Measurements from ENCODE around the gene TRAPPC2L. TPM values are rescaled to one million over a fixed set of nuclear protein-coding genes. Genes with fewer than 3 reads are reported as not detected.

The TRAPPC2L gene
- 23.0 and 27.4 TPM in 2 replicates for total RNA-seq (2013; cell fraction: nucleolus; rRNA removed)
- total RNA-seq (2014; rRNA removed) (66.3 and 73.0 TPM in 2 replicates), total RNA-seq (2014; rRNA removed; fragmentation: Illumina TruSeq; extraction: Trizol) (52.8 and 56.3 TPM in 2 replicates), total RNA-seq (2021) (69.6 and 70.7 TPM in 2 replicates), polyA plus RNA-seq (2011; rRNA removed) (71.0 and 158 TPM in 2 replicates), polyA plus RNA-seq (2014; fragmentation: Illumina TruSeq; extraction: Trizol) (64.0 and 79.3 TPM in 2 replicates), polyA plus RNA-seq (2014; fragmentation: Nextera tagmentation; extraction: Ambion mirVana) (100 to 1,000 TPM; 337 to 363 TPM), polyA plus RNA-seq (2014; rRNA removed) (67.0 and 105 TPM in 2 replicates), polyA plus RNA-seq (2016; fragmentation: Nextera tagmentation; extraction: Ambion mirVana) (100 to 1,000 TPM; 189 to 221 TPM), polyA minus RNA-seq (2011; rRNA and poly(A)+ RNA removed) (28.0 and 32.8 TPM in 2 replicates), Bru-seq, nascent RNA (percentile 69 among the genes with signal in this experiment), BruChase-seq, experiment 1, labeled RNA remaining after a 6-hour chase (percentile 61 among the genes with signal in this experiment), BruChase-seq, experiment 2, labeled RNA remaining after a 2-hour chase (percentile 63 among the genes with signal in this experiment)
- 120 TPM for polyA plus RNA-seq (2011; ENCODE audit: low read depth)
- polyA plus RNA-seq (2011; cell fraction: cytosol; rRNA removed), result 97.6 and 110 TPM in 2 replicates
- polyA plus RNA-seq (2011; cell fraction: nucleus; rRNA removed), result 55.1 and 62.1 TPM in 2 replicates
- 62.8 and 86.2 TPM in 2 replicates for polyA plus RNA-seq (2012)
- polyA minus RNA-seq (2011; cell fraction: cytosol; rRNA and poly(A)+ RNA removed), result 9.6 and 15.1 TPM in 2 replicates
- polyA minus RNA-seq (2011; cell fraction: nucleus; rRNA and poly(A)+ RNA removed), result 26.0 and 35.4 TPM in 2 replicates
- long read RNA-seq, experiment 1, transcript TRAPPC2L-201 (5 exons, 2,215 nt), result major isoform, 23 of 57 reads
- long read RNA-seq, experiment 1, partial matches to known transcripts, result 1 of 57 reads
- long read RNA-seq, experiment 1, other reads (novel, unspliced or antisense), result 33 of 57 reads
- long read RNA-seq, experiment 2, transcript TRAPPC2L-201 (5 exons, 2,215 nt), result major isoform, 50 of 190 reads
- long read RNA-seq, experiment 2, partial matches to known transcripts, result 3 of 190 reads
- long read RNA-seq, experiment 2, other reads (novel, unspliced or antisense), result 128 of 190 reads

- CTCF ChIA-PET, result interaction anchor here (0.7 to 2.9 kb wide), 16 partner anchors 11 to 359 kb away, joined by 3 to 19 read pairs (median 4); partner anchors contain the start of gene APRT
- POLR2A ChIA-PET, result interaction anchor here (0.9 to 1.5 kb wide), 6 partner anchors 45 to 308 kb away, joined by 3 to 8 read pairs (median 4); partner anchors contain the start of gene APRT
- TF ChIP-seq RBBP5 (conservative IDR thresholded peaks at IDR 0.05), result no peak
- TF ChIP-seq JUND (IDR thresholded peaks at IDR 0.05; ENCODE audit: low read depth, low read length), result no peak
- no peak for TF ChIP-seq SMAD1 (IDR thresholded peaks at IDR 0.05; ENCODE audit: low read depth, partially characterized antibody)
- TF ChIP-seq SUZ12 (IDR thresholded peaks at IDR 0.05; ENCODE audit: unreplicated experiment), result no peak
- no peak for TF ChIP-seq TCF7 (IDR thresholded peaks at IDR 0.05; ENCODE audit: borderline replicate concordance)
- no peak for TF ChIP-seq ZBTB33 (IDR thresholded peaks at IDR 0.05)
- TF ChIP-seq TARDBP (IDR thresholded peaks at IDR 0.05; ENCODE audit: borderline replicate concordance), result no peak
- peak; percentile 96 for TF ChIP-seq ZBTB4 (CRISPR knock-in tag; IDR thresholded peaks at IDR 0.05)
These were observed at the start of gene TRAPPC2L, which contains the start of gene GALNS for GRCh38 chr16:88856828-88857727. Gene TRAPPC2L, plus strand, starts transcription at chr16:88857127. Its CDS starts 24 bp downstream, at chr16:88857151. Gene GALNS, minus strand, starts transcription at chr16:88856947. Its CDS starts 70 bp downstream, at chr16:88856877.

More at GRCh38 chr16:88856828-88857727, at the start of gene TRAPPC2L, which contains the start of gene GALNS:
- ATAC-seq, result peak; percentile 90
- under 1% methylated on average over 79 of the region's 87 CpGs for WGBS (ENCODE audit: insufficient coverage, insufficient replicate concordance, low lambda C conversion rate, missing lambda C conversion rate)
- intact Hi-C loops (cut with micrococcal nuclease; ENCODE audit: unreplicated experiment), result loop anchor here (1.0 to 5.0 kb wide), 3 partner anchors 45 to 120 kb away; partner anchors contain the start of gene APRT
- ChIA-PET RAD21 (ENCODE audit: unreplicated experiment) (interaction anchor here (0.8 to 1.8 kb wide), 9 partner anchors 45 to 360 kb away, joined by 3 to 14 read pairs (median 3); partner anchors contain the start of genes APRT, CDH15 and ZNF778), SMC1A (ENCODE audit: uncharacterized antibody, unreplicated experiment) (interaction anchor here (0.7 to 2.0 kb wide), 9 partner anchors 17 to 154 kb away, joined by 3 to 5 read pairs (median 3); no protein-coding TSS in a partner anchor)
- peaks cover 13% of the 10 kb centered on the region for H3K79me2 ChIP-seq (ENCODE audit: control insufficient read depth, insufficient read depth, low read length)
- peaks cover 23% of the 10 kb centered on the region for H3K4me1 ChIP-seq (ENCODE audit: control insufficient read depth, insufficient read depth, low read length)
- in situ Hi-C loops (cut with MboI), result no loop called here
- no peaks in the 10 kb centered on the region for H3K9me3 ChIP-seq (replicated peaks; ENCODE audit: control insufficient read depth, insufficient read depth, low read length)
- no peaks in the 10 kb centered on the region for H3K27me3 ChIP-seq (replicated peaks in 1 of 2; ENCODE audit: control insufficient read depth in 2 of 2, insufficient read depth in 2 of 2, low read length in 1 of 2)
- 0 out of 2 replicates have a peak, but pooled peaks cover 2% of the 10 kb centered on the region for H4K20me1 ChIP-seq (ENCODE audit: control insufficient read depth, insufficient read depth)
- peak within 1 kb of the TSS; percentile 69 for H3K9ac ChIP-seq (ENCODE audit: control insufficient read depth, insufficient read depth, low read length)
- peak; percentile 69 for DNase-seq (ENCODE audit: low read depth, low spot score)
- H3K4me2 ChIP-seq (ENCODE audit: control insufficient read depth, insufficient read depth), result peak within 1 kb of the TSS; percentile 93
- peaks cover 4 to 5% of the 10 kb centered on the region in 2 experiments; a peak in 3 of 4 replicates for H3K36me3 ChIP-seq (ENCODE audit: control insufficient read depth in 2 of 2, insufficient read depth in 2 of 2, low read length in 1 of 2)
- BruUV-seq (replicated peaks), result no TSS peak
- FAIRE-seq, result peak; percentile 92
- H3K4me3 ChIP-seq, result peak within 1 kb of the TSS; percentile 88
- peak within 1 kb of the TSS; percentile 64 for H3K27ac ChIP-seq (ENCODE audit: control insufficient read depth, insufficient read depth)
- H2AFZ ChIP-seq (ENCODE audit: control insufficient read depth, low read depth, low read length), result peak within 1 kb of the TSS; percentile 95

Data from GM12878 (cell line).